Pons (tissue), 1 donor: ENCODE measurements around the gene TRMT1.

Experiments used
- DNase-seq: peaks from one replicate; pipeline ENCODE4 v3.0.0-alpha.2; 2016; ENCODE audit warnings: low spot score

Gene TRMT1

GRCh38 chr19:13102416-13102665 lies 14.2 kb downstream of the TRMT1 start:
- DNase-seq: no peak

- no peak for DNase-seq
These were observed 14.7 kb downstream of the TRMT1 start for GRCh38 chr19:13101590-13102415.

DNA sequence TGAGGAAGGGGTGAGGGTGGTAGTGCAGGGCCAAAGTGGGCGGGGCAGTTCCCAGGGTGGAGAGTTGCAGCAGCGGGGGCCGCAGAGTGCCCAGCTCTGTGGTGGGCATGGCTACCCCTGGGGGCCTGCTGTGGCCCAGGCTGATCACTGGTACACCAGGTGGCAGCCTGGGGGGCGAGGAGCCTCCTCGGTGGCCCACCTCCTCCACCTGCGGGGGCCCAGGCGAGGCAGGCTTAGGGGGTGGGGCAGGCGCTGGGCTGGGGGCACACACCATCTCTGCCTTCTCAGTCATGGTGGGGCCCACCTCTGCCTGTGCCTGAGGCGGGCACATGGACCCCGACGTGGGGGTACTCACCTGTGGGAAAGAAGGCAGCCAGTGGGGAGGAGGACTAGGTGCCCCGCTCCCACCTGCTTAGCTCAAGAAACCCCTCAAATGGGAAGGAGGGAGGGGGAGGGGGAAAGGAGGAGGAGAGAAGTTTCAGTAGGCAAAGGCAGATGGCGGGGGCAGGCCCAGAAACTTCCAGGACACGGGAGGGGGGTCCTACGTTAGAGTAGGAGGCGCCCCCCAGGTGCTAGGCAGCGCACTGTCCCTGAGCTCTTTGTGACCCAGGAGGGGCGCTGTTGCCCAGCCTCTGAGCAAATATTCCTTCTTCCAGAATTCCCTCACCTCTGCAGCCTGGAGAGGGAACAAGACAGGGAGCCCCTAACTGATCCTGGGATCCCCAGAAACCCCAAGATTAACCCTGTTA lies 15.5 kb downstream of the TRMT1 start:
- DNase-seq: no peak

DNA sequence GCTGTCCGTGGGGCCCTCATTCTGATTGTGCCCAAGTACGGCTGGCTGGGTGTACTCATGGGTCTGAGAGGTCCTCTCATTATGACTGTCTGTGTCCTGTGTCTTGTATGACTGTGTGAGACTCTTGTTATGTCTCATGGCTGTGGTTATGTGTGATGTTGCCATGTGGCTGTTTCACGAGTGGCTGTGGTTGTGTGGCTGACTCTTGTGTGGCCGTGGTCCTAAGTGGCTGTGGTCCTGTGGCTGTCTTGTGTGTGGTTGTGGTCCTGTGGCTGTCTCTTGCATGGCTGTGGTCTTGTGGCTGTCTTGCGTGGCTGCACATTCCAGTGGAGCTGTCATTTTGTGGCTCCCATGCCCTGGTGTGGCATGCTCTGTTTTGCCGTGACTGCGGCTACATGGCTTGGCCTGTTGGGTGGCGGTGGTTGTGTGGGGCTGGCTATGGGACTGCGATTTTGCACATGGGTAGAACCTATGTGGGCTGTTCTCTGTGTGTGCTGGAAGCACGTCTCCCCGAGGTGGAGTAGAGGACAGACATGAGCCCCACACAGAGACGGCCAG lies 16.4 kb downstream of the TRMT1 start:
- no peak for DNase-seq

DNA sequence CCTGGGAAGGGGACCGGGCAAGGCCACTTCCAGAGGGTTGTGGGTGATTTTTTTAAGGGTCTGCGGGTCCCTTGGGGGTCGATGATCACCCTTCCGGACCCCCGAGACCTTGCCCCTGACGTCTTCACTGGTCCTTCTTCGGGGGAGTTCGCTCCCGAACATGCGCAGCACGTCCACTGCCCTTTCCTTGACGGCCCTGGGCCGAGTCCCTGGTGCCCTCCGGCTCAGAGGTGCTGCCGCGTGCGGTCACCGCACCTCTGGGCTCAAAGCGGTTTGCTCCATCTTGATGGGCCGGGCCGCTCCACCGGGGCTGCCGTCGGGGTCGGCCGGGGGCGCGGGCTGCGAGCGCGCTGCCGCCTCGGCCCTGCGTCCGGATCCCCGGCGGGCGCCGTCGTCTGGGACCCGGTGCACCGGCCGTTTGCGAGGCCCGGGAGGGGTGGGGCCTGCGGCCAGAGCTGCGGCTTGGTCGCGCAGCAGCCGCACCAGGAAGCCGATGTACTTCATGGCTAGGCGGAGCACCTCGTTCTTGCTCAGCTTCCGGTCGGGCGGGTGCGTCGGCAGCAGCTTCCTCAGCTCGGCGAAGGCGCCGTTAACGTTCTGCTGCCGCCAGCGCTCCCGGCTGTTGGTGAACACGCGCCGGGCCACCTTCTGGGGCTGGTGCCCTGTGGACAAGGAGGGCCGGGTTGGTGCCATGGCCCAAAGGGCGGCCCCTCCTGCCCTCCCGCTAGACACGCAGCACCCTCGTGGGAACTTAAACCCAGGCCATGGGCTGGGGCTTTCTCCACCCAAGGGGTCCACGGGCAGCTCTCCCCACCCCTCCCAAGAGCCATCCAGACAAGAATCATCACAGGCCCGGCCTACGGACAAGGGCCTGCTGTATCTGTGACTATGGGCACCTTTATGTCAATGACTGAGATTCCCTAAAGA lies 17.2 kb downstream of the TRMT1 start:
- no peak for DNase-seq

GRCh38 chr19:13098277-13099072 lies 18.1 kb downstream of the TRMT1 start:
- peak; percentile 65 for DNase-seq

DNA sequence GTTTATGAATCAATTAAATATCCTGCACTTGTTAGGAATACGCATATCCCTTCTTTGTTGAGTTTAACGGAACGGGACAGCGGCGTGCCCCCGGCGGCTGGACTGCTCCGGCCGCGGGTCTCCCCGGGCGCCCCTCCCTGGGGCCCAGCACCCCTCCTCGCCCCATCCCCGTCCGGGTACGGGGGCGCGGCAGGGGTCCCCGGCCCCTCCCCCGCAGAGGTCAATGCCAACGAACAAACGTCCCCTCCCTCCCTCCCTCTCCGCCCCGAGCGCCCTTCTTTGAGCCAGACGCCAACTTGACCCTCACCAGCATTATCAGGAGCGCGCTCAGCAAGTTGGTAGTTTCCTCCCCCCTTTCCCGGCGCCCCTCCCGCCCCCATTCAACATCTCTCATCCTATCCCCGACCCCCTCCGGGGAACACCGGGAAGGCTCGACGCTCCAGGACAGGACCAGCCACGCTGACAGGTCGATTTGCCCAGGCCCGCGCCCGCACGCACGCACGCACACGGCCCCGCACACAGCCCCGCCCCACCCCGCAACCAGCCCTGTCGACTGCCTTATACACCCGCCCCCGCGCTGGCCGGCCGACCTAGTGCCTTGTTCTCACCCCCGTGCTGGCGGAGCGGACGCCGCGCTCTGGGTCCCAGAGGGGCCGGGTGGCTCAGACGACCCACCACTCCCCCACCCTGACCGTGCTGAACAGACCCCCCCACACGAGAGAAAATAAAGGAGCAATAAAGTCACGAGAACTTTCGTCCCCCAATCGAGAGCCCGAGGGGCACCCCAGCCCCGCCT lies 18.9 kb downstream of the TRMT1 start:
- no peak for DNase-seq

DNA sequence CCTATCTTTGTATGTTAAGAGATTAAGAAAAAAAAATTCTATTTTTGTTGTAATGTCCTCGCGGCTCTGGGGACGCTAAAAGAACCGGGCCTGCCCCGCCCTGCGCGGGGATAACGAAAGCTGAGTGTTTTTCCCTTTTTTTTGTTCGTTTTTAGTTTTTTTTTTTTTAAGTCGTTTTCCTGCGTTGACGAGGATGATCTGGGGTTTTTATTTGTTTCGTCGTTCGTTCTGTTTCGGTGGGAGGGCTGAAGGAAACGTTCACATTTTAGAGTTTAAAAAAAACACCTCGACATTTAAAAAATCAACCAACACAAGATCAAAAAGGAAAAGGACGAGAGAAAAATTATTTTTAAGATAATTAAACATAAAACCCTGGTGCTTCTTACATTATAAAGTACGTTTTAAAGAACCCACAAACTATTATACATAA lies 19.5 kb downstream of the TRMT1 start:
- DNase-seq: no peak

DNA sequence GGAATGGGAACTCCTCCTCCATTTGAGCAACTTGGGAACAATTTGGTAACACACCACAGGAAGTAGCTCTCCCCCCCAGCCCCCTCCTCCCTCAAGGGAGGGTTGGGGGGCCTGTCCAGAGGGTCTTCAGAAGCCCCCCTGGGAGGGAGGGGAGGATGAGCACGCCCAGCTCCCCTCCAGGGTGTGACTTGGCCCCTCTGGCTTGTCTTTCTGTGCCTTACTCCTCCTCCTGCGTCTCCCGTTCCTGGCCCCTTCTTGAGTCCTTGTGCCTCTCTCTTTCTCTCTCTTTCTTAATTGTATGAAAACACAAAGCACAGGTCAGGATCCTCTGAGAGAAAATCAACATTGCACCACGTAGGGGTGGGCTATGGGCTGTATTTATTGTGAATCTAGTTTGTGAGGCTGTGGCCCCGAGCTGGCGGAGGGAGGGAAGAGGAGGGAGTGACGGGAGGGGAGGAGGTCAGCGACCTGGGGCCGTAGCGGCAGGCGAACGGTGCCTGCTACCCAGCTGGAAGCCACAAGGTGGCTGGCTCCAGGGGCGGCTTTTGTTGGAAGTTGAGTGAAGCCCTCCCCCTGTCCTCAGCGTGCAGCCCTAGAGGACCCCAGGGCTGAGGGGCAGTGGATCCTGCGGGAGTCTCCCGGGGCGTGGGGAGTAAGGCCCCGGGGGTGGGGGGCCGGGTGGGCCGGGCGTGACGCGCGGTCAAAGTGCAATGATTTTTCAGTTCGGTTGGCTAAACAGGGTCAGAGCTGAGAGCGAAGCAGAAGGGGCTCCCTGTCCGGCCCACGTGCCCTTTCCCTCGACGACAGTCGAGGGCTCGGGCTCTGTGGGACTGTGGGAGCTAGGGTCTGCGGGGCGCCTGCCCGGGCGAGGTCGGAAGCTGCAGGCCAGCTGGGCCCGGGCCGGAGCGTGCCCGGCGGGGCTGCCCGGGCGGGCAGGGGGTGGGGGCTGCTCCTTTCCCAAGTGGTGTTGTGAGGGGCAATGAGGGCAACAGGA lies 20.3 kb downstream of the TRMT1 start:
- DNase-seq: peak; percentile 28

- no peak for DNase-seq
These were observed 21.2 kb downstream of the TRMT1 start for GRCh38 chr19:13095393-13095784.

- peak; percentile 29 for DNase-seq
These were observed 21.7 kb downstream of the TRMT1 start for GRCh38 chr19:13094771-13095392.

DNA sequence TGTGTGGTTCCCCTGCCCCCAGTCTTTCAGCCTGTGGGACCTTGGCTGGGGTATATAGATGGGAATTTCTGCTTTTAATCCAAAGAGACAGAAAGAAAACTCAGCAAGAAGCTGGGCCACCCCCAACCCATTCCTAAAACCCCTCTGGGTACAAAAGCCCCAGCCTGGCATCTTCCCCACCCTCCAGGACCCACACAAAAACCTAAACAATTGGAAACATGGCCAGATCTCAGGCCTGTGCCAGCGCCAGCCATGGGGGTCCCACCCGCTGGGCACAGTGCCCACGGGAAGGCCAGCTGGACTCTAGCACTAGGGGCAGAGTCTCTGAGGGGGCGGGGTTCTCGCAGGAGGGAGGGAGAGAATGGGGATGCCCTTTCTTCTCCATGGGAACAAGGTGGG lies 22.4 kb downstream of the TRMT1 start:
- DNase-seq: no peak

DNA sequence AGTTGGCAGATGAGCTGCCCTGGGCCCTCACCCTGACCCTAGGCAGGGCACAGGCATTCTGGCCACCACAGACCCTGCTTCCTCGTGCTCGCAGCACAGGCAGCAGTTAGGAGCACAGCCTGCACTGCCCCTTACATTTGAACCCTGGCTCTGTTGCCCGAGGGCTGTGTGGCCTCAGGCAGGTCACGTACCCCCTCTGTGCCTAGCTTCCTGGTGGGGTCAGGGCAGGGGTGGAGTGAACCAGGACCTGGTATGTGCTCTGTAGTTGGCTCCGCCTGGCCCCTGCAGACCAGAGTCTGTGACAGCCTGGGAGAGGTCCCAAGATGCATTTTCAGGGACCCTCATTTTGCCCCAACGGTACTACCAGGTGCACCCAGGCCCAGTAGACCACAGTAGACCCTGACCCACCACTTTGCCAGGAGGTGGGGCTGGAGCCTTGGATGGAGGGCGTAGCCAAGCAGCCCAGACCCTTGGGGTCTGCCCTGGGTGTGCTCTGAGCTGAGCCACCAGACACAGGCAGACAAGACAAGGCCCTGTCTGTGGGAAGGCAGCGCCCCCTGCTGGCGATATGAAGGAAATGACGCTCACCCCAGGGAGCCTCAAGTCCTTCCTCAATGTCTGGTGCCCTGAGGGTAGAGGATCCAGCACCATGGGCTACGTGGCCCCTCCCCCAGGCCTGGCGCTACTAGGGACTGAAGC lies 23.0 kb downstream of the TRMT1 start:
- DNase-seq: peak; percentile 93

- no peak for DNase-seq
These were observed 23.8 kb downstream of the TRMT1 start for GRCh38 chr19:13092606-13093235.

GRCh38 chr19:13092158-13092543 lies 24.4 kb downstream of the TRMT1 start:
- no peak for DNase-seq

DNA sequence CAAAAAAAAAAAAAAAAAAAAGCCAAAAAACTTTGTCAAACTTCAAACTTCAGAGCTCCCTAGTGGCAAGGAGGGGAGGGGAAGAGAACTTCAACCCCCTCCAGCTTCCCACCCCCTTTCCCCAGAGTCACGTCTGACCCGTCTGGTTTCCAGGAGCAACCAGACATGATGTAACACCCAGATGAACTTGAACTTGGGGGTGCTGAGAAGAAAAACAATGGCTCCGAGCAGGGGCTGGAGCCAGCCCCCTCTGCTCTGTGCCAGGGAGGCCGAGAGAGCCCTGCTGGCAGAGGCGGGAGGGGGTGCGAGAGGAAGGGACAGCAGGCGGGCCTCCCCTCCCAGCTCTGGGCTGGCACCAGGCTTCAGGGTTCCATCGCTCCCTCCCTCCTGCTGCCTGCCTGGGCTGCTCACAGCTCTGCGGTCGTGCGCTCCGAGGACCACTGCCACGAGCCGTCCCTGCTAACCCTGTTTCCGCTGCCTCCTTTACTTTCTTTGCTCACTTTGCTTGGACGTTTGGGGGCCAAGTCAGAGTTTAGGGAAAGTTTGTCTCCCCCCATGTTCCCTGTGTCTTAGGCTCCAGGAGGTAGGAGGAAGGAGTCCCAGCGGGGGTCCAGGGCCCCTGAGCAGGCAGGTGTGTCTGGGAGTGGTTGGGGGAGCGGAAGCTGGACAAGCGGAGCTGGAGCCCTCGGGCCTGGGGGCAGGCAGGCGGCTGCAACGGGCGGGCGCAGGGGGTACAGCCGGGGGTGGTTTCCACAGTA lies 25.0 kb downstream of the TRMT1 start:
- peak; percentile 86 for DNase-seq
